ENCODE results near the gene DLGAP1. TPM values are rescaled to one million over a fixed set of nuclear protein-coding genes. Genes with fewer than 3 reads are reported as not detected.

DLGAP1 gene
- total RNA-seq, 1 donor from 2014 or later, result 7.7 TPM

DNA sequence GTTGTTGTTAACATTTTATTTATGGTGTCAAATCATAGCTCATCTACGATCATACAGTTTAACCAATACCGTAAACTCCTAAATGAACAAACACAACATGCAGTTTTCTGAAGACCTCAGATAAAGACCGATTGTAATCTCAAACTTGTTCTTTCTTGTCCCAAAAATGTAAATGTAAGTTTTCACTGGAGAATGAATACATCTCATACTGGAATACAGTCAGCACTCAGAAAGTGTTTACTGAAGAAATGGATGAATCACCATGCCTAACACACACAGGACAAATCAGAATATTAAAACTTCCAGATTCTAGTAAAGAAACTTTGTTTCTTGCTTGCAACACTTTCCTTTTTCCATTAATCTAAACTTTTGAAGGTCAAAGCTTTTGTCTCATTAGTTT lies 380.5 kb downstream of the DLGAP1 start:
- Mint-ChIP-seq H3K4me1 (ENCODE audit: low read depth) (no peaks in the 10 kb centered on the region), H3K4me3 (ENCODE audit: unreplicated experiment) (no peak overlapping the region), H3K36me3 (ENCODE audit: low read depth) (no peaks in the 10 kb centered on the region), H3K9me3 (ENCODE audit: low read depth) (no peaks in the 10 kb centered on the region), H3K27ac (ENCODE audit: unreplicated experiment) (no peak overlapping the region), H3K27me3 (ENCODE audit: low read depth) (peaks cover 7% of the 10 kb centered on the region)
- TF ChIP-seq, protein P1, sequence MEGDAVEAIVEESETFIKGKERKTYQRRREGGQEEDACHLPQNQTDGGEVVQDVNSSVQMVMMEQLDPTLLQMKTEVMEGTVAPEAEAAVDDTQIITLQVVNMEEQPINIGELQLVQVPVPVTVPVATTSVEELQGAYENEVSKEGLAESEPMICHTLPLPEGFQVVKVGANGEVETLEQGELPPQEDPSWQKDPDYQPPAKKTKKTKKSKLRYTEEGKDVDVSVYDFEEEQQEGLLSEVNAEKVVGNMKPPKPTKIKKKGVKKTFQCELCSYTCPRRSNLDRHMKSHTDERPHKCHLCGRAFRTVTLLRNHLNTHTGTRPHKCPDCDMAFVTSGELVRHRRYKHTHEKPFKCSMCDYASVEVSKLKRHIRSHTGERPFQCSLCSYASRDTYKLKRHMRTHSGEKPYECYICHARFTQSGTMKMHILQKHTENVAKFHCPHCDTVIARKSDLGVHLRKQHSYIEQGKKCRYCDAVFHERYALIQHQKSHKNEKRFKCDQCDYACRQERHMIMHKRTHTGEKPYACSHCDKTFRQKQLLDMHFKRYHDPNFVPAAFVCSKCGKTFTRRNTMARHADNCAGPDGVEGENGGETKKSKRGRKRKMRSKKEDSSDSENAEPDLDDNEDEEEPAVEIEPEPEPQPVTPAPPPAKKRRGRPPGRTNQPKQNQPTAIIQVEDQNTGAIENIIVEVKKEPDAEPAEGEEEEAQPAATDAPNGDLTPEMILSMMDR (IDR thresholded peaks at IDR 0.05), result no peak
- DNase-seq (ENCODE audit: low spot score), result no peak

DNA sequence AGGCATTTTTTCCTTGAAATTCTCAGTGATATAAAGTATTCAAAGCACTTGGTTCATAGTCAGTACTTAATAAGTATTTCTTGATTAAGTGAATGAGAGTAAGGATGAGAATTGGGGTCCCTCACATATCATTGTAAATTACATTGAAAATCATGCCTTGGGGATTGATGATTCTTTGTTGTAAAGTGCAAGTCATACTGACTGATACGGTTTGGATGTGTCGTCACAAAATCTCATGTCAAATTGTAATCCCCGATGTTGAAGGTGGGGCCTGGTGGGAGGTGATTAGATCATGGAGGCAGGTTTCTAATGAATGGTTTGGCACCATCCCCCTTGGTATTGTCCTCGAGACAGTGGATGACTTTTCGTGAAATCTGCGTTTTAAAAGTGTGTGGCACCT lies 385.9 kb downstream of the DLGAP1 start:
- TF ChIP-seq, protein P1 (IDR thresholded peaks at IDR 0.05), result no peak
- H3K36me3 Mint-ChIP-seq (ENCODE audit: low read depth), result peaks cover 1% of the 10 kb centered on the region
- H3K4me3 Mint-ChIP-seq (ENCODE audit: unreplicated experiment), result no peak overlapping the region
- no peak overlapping the region for H3K27ac Mint-ChIP-seq (ENCODE audit: unreplicated experiment)
- no peak for DNase-seq (ENCODE audit: low spot score)
- no peaks in the 10 kb centered on the region for H3K4me1 Mint-ChIP-seq (ENCODE audit: low read depth)
- peaks cover 17% of the 10 kb centered on the region for H3K9me3 Mint-ChIP-seq (ENCODE audit: low read depth)
- peaks cover 2% of the 10 kb centered on the region for H3K27me3 Mint-ChIP-seq (ENCODE audit: low read depth)

DNA sequence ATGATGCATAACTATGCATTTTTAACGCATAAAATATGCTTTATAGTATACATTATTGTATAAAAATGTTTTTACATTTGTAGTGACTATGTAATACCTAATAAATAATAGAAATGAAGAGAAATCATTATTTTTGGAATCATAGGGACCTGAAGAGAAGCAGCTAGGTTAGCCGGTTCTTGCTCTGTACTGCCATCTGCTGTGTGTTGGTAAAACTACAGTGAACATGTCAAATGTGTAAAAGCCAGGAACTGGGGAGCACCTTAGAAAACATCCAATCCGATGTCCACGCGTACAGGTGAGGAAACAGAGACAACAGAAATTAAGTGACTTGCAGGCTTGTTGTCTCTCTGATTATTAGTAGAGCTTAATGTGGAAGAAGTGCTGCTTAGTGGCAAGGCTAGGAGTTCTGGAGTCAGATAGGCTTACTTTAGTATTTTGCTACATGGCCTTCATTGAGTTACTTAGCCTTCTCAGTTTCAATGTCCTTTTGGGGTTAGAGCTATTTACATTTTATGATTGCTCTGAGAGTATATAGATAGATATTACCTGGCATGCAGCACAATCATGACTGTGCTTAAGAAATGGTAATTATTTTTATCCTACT lies 386.5 kb downstream of the DLGAP1 start:
- DNase-seq (ENCODE audit: low spot score), result no peak
- Mint-ChIP-seq H3K36me3 (ENCODE audit: low read depth) (peaks cover 1% of the 10 kb centered on the region), H3K4me1 (ENCODE audit: low read depth) (no peaks in the 10 kb centered on the region), H3K27ac (ENCODE audit: unreplicated experiment) (no peak overlapping the region), H3K27me3 (ENCODE audit: low read depth) (peaks cover 2% of the 10 kb centered on the region), H3K4me3 (ENCODE audit: unreplicated experiment) (no peak overlapping the region), H3K9me3 (ENCODE audit: low read depth) (peaks cover 17% of the 10 kb centered on the region)
- TF ChIP-seq, protein P1 (IDR thresholded peaks at IDR 0.05), result peak; percentile 88

DNA sequence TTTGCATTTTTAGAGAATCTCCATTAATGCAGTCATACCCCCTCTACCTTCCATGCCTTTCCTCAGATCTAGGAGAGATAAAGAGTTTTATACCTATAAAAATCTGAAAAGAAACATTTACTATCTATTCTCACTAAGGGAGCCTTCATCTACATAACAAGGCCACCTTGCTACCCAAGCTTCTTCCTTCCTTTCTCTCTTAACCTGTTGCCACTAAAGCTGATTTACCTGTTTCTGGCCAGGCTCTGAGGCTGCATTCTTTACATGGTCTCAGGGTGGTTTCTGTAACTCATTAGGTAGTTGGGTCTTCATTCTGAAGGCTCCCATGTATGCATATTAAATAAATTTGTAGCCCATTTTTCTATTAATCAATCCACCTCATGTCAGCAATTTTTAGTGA lies 391.6 kb downstream of the DLGAP1 start:
- no peak overlapping the region for H3K27ac Mint-ChIP-seq (ENCODE audit: unreplicated experiment)
- TF ChIP-seq, protein P1 (IDR thresholded peaks at IDR 0.05), result no peak
- H3K4me3 Mint-ChIP-seq (ENCODE audit: unreplicated experiment), result no peak overlapping the region

DNA sequence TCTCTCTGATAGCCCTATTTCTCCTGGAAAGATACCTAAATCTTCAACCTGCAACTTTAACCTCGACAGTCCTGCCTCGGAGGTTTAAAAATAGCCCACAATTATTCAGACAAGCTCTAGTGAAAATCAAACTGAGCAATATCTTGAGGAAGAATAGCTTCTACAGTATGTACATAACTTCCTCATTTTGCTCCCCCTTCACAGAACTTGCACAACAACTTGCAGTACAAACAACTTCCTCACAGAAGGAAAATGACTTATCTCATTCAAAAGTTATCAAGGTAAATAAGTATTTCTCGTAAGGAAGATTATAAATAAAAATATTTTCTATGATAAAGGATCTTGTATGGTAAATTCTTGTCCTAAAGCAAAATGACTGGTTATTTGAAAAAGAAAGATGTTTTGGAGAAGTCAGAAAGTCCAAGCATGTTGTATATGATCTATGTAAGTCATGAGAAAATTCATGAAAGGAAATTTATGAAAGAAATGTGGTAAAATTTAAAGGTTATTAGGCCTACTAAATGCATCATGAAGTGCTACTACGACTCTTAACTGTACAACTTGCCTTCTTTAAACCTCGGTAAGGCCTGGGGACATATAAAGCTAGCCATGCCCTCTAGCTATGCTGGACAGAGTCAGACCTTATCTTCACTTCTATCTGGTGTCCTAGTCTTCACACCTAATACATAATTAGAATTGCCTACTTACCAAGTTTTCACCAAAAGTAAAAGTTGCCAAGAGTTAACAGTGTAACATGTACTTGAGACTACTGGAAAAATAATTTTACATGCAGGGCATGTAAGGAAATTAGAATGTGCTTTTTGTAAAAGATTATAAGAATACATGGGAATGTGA lies 394.5 kb downstream of the DLGAP1 start:
- TF ChIP-seq, protein P1 (IDR thresholded peaks at IDR 0.05), result no peak
- Mint-ChIP-seq H3K4me3 (ENCODE audit: unreplicated experiment) (no peak overlapping the region), H3K27ac (ENCODE audit: unreplicated experiment) (no peak overlapping the region), H3K9me3 (ENCODE audit: low read depth) (peaks cover 22% of the 10 kb centered on the region), H3K36me3 (ENCODE audit: low read depth) (peaks cover 5% of the 10 kb centered on the region), H3K4me1 (ENCODE audit: low read depth) (no peaks in the 10 kb centered on the region), H3K27me3 (ENCODE audit: low read depth) (no peaks in the 10 kb centered on the region)
- no peak for DNase-seq (ENCODE audit: low spot score)

More for the DNA sequence above, 391.6 kb downstream of the DLGAP1 start:
- peaks cover 32% of the 10 kb centered on the region for H3K9me3 Mint-ChIP-seq (ENCODE audit: low read depth)
- H3K4me1 Mint-ChIP-seq (ENCODE audit: low read depth), result no peaks in the 10 kb centered on the region
- H3K27me3 Mint-ChIP-seq (ENCODE audit: low read depth), result no peaks in the 10 kb centered on the region
- no peak for DNase-seq (ENCODE audit: low spot score)
- peaks cover 3% of the 10 kb centered on the region for H3K36me3 Mint-ChIP-seq (ENCODE audit: low read depth)
